ENCODE data around the gene NECAB3. TPM values are rescaled to one million over a fixed set of nuclear protein-coding genes. Genes with fewer than 3 reads are reported as not detected.
A peak's percentile ranks its signal among the peaks of the same experiment; 100 is the strongest.

The NECAB3 gene
- total and polyA plus RNA-seq, 2 of the 4 experiments (the other 2 are of a cell fraction) = 8.6 to 28.4 TPM

- no peak overlapping the region for H4K91ac ChIP-seq (ENCODE audit: insufficient read depth, low read depth, low read length)
- no peak overlapping the region for H3K23ac ChIP-seq (ENCODE audit: low read depth, low read length)
- H3K14ac ChIP-seq (replicated peaks; ENCODE audit: low read depth, low read length) = no peak overlapping the region
- H3K4me3 ChIP-seq (ENCODE audit: insufficient read depth, low read depth, low read length) = no peak overlapping the region
- in situ Hi-C loops (cut with MboI; ENCODE audit: low sequenced_read_pairs) (no loop called here), dilution Hi-C loops (cut with HindIII; ENCODE audit: low sequenced_read_pairs, unreplicated experiment) (no loop called here), intact Hi-C loops (cut with micrococcal nuclease) (loop anchor here (10.0 kb wide), 1 partner anchor 155 kb away; the partner anchor contains the start of gene CHMP4B)
- H2BK15ac ChIP-seq (ENCODE audit: low read depth, low read length) = no peak overlapping the region
- H2BK120ac ChIP-seq (ENCODE audit: low read depth, low read length) = no peak overlapping the region
- H3K9ac ChIP-seq (ENCODE audit: low read depth, low read length) = no peak overlapping the region
- no peak overlapping the region for H3K18ac ChIP-seq (ENCODE audit: low read depth, low read length)
- no peak overlapping the region for H3K4ac ChIP-seq (ENCODE audit: low read depth, low read length)
- H2AK5ac ChIP-seq (ENCODE audit: low read depth, low read length) = no peak overlapping the region
- no peak overlapping the region for H2BK5ac ChIP-seq (ENCODE audit: low read depth, low read length, poor library complexity, severe bottlenecking)
- ChIA-PET CTCF (no interaction called here), POLR2A (ENCODE audit: unreplicated experiment) (no interaction called here)
- H2AK9ac ChIP-seq (replicated peaks; ENCODE audit: low read depth, low read length, poor library complexity) = peak overlapping the region; percentile 38
- no peaks in the 10 kb centered on the region for H3K27me3 ChIP-seq (ENCODE audit: control insufficient read depth, insufficient read depth, low read length)
- H3K36me3 ChIP-seq (ENCODE audit: control insufficient read depth, insufficient read depth, low read length) = peaks cover 19% of the 10 kb centered on the region; the same call in 1 of the 2 replicates
- H2BK20ac ChIP-seq (ENCODE audit: low read depth, low read length) = no peak overlapping the region
- no peak overlapping the region for H3K27ac ChIP-seq (ENCODE audit: insufficient read depth, low read length)
- DNase-seq = no peak
- TF ChIP-seq CTCF (conservative IDR thresholded peaks at IDR 0.05; ENCODE audit: low read depth, low read length) (no peak), NFE2L2 (IDR thresholded peaks at IDR 0.05; ENCODE audit: low read depth, low read length) (no peak), USF2 (IDR thresholded peaks at IDR 0.05; ENCODE audit: low read depth, low read length) (no peak), CHD1 (IDR thresholded peaks at IDR 0.05; ENCODE audit: low read depth, low read length) (no peak), MAFK (IDR thresholded peaks at IDR 0.05; ENCODE audit: low read depth, low read length) (no peak), RAD21 (IDR thresholded peaks at IDR 0.05; ENCODE audit: low read length) (no peak), BHLHE40 (IDR thresholded peaks at IDR 0.05; ENCODE audit: low read depth, low read length) (no peak), RFX5 (IDR thresholded peaks at IDR 0.05; ENCODE audit: low read depth, low read length) (no peak), RCOR1 (IDR thresholded peaks at IDR 0.05; ENCODE audit: insufficient replicate concordance, low read length) (no peak), SMC3 (IDR thresholded peaks at IDR 0.05; ENCODE audit: low read depth, low read length) (no peak), CEBPB (IDR thresholded peaks at IDR 0.05; ENCODE audit: low read depth, low read length) (no peak), POLR2A (IDR thresholded peaks at IDR 0.05; ENCODE audit: low read depth, low read length) (no peak), ELK1 (IDR thresholded peaks at IDR 0.05; ENCODE audit: borderline replicate concordance, low read depth, low read length) (no peak), MAZ (IDR thresholded peaks at IDR 0.05; ENCODE audit: borderline replicate concordance, low read depth, low read length) (no peak), MXI1 (IDR thresholded peaks at IDR 0.05; ENCODE audit: borderline replicate concordance, low read depth, low read length) (no peak)
- ATAC-seq (ENCODE audit: low read depth) = no peak
- H4K5ac ChIP-seq (ENCODE audit: low read depth, low read length) = no peak overlapping the region
- peaks cover 7 to 29% of the 10 kb centered on the region in 2 experiments; a peak in 3 of 4 replicates for H3K79me1 ChIP-seq (ENCODE audit: low read depth in 1 of 2, low read length in 2 of 2)
- no peak overlapping the region for H3K4me2 ChIP-seq (ENCODE audit: low read depth, low read length)
- H3K9me1 ChIP-seq (ENCODE audit: insufficient read depth, low read length) = peaks cover 21% of the 10 kb centered on the region
- no peaks in the 10 kb centered on the region for H4K20me1 ChIP-seq (ENCODE audit: insufficient read depth, low read length)
- BruUV-seq (replicated peaks) = no TSS peak
- WGBS, 2 experiments (ENCODE audit: extremely low coverage in 2 of 2, insufficient read length in 1 of 2) = 98% methylated on average over 7 of the region's 21 CpGs; no CpG with 5 or more reads in 1 of the 2 experiments
- H3K9me3 ChIP-seq (ENCODE audit: control insufficient read depth, insufficient read depth, low read length) = no peaks in the 10 kb centered on the region
- H3K56ac ChIP-seq (ENCODE audit: extremely low read depth, insufficient read depth, low read length) = no peak overlapping the region
- no peak overlapping the region for H4K8ac ChIP-seq (ENCODE audit: low read depth in 2 of 2, low read length in 2 of 2)
- no peak overlapping the region for H2AFZ ChIP-seq (replicated peaks; ENCODE audit: low read length, poor library complexity)
- peaks cover 11% of the 10 kb centered on the region for H3K4me1 ChIP-seq (ENCODE audit: control insufficient read depth, insufficient read depth, low read length)
Measured at GRCh38 chr20:33660035-33660684, 14.1 kb downstream of the NECAB3 start.

Measured in IMR-90 (cell line).